ENCODE data around the gene TM9SF4.
"Not testable (repeated sequence)": the region's sequence is repeated elsewhere in the genome, so short reads cannot be mapped to it uniquely, and the experiment has no call there.

The TM9SF4 gene

GRCh38 chr20:32192698-32193097 is 83.2 kb downstream of the TM9SF4 start:
- DNase-seq = no peak

- DNase-seq = not testable (repeated sequence)
Measured at GRCh38 chr20:32193336-32193735, 83.8 kb downstream of the TM9SF4 start.

GRCh38 chr20:32193996-32194395 is 84.5 kb downstream of the TM9SF4 start:
- no peak for DNase-seq

GRCh38 chr20:32195581-32195980 is 86.1 kb downstream of the TM9SF4 start:
- no peak for DNase-seq

- not testable (repeated sequence) for DNase-seq
Measured at GRCh38 chr20:32196613-32197012, 87.1 kb downstream of the TM9SF4 start.

- not testable (repeated sequence) for DNase-seq
Measured at GRCh38 chr20:32197136-32197535, 87.6 kb downstream of the TM9SF4 start.

GRCh38 chr20:32199006-32199405 is 89.5 kb downstream of the TM9SF4 start:
- DNase-seq = no peak

GRCh38 chr20:32201296-32201976 is 91.9 kb downstream of the TM9SF4 start:
- DNase-seq = no peak

- DNase-seq = no peak
Measured at GRCh38 chr20:32201977-32202363, 92.5 kb downstream of the TM9SF4 start.

- no peak for DNase-seq
Measured at GRCh38 chr20:32203356-32204204, 94.1 kb downstream of the TM9SF4 start.

GRCh38 chr20:32204205-32205109 is 94.9 kb downstream of the TM9SF4 start:
- no peak for DNase-seq

GRCh38 chr20:32205110-32205842 is 95.8 kb downstream of the TM9SF4 start:
- DNase-seq = no peak

- no peak for DNase-seq
Measured at GRCh38 chr20:32205843-32206759, 96.6 kb downstream of the TM9SF4 start.

GRCh38 chr20:32206760-32207625 is 97.5 kb downstream of the TM9SF4 start:
- DNase-seq = no peak

- peak; percentile 93 for DNase-seq
Measured at GRCh38 chr20:32207626-32208498, 98.3 kb downstream of the TM9SF4 start, which contains the start of the genes PLAGL2 and POFUT1. PLAGL2 (minus strand) TSS chr20:32207743; CDS start chr20:32202178, 5,565 bp downstream. POFUT1 (plus strand) TSS chr20:32207880; CDS start chr20:32207942, 62 bp downstream.

GRCh38 chr20:32208499-32209154 is 99.1 kb downstream of the TM9SF4 start:
- DNase-seq = no peak

GRCh38 chr20:32209850-32210605 is 100.5 kb downstream of the TM9SF4 start:
- no peak for DNase-seq

GRCh38 chr20:32213870-32214269 is 104.4 kb downstream of the TM9SF4 start:
- DNase-seq = no peak
